Transverse colon (tissue), 4 donors: ENCODE measurements around the gene RPGRIP1. TPM values are rescaled to one million over a fixed set of nuclear protein-coding genes. Genes with fewer than 3 reads are reported as not detected.
"Not testable (repeated sequence)": the region's sequence is repeated elsewhere in the genome, so short reads cannot be mapped to it uniquely, and the experiment has no call there.

Source experiments
- DNase-seq: peaks from one replicate; pipeline ENCODE4 v3.0.0-alpha.2; 2019
- H3K27ac ChIP-seq, 4 donors: fragments of 200-600 bp; sonication (generic); 2 replicates each; pipeline ENCODE4 v1.5.1; 2016 to 2018; ENCODE audit warnings: inconsistent platforms in 4 of 4
- H3K27me3 ChIP-seq: fragments of 200-600 bp; sonication (generic); 2 replicates; pipeline ENCODE4 v1.5.1; 2017; ENCODE audit warnings: inconsistent platforms
- H3K36me3 ChIP-seq, 4 donors: fragments of 200-600 bp; sonication (generic); 2 replicates each; pipeline ENCODE4 v1.5.1; 2017 to 2019; ENCODE audit warnings: inconsistent platforms in 4 of 4
- H3K4me1 ChIP-seq, 4 donors: fragments of 200-600 bp; sonication (generic); 2 replicates each; pipeline ENCODE4 v1.5.1; 2017 to 2020; ENCODE audit warnings: inconsistent platforms in 4 of 4
- H3K4me3 ChIP-seq, 4 donors: fragments of 200-600 bp; sonication (generic); 1 replicate in 1 of 4; 2 replicates in 3 of 4; pipeline versions ENCODE4 v1.5.1 to v1.6.1; 2017 to 2019; ENCODE audit warnings: inconsistent platforms in 4 of 4
- H3K9me3 ChIP-seq, 2 donors: fragments of 200-600 bp; sonication (generic); 2 replicates each; pipeline ENCODE4 v1.5.1; 2017 to 2019; ENCODE audit warnings: inconsistent platforms in 2 of 2
- EP300 ChIP-seq: sonication (generic); formaldehyde crosslinking; IDR thresholded peaks from one replicate; pipeline ENCODE4 v1.6.1; 2017; ENCODE audit warnings: antibody characterized with exemption, low read depth
- POLR2A ChIP-seq: fragments of 450-650 bp; IDR thresholded peaks from one replicate; pipeline ENCODE4 v1.6.1; 2016; ENCODE audit warnings: antibody characterized with exemption, mild to moderate bottlenecking, moderate library complexity
- POLR2AphosphoS5 ChIP-seq, 3 donors: sonication (generic); formaldehyde crosslinking; IDR thresholded peaks; one replicate each; pipeline ENCODE4 v1.6.1; 2016; ENCODE audit warnings: antibody characterized with exemption in 3 of 3
- WGBS, 2 donors: methylation state at CpG; one replicate each; pipeline ENCODE4 v1.1.5; 2018; ENCODE audit warnings: low coverage in 1 of 2; 5-methylcytosine and 5-hydroxymethylcytosine counted together
- in situ Hi-C, 4 donors: fragments of 200-750 bp; cut with MboI; loops; one replicate each; pipeline versions ENCODE4 v1.15.0 to v1.15.1; 2017; ENCODE audit warnings: low sequenced_read_pairs in 3 of 4, low pct_ligation_motif_present in 1 of 4, low pct_unique_long_range_greater_than_20kb in 1 of 4
- intact Hi-C: fragments of 100-400 bp; cut with DNase I; formaldehyde crosslinking; loops from one replicate; pipeline ENCODE4 v1.15.1; 2023; ENCODE audit warnings: low total_unique reads
- total RNA-seq, 4 donors: library from RNA; depleted of rRNA; stranded (reverse); fragments of >200 nt; gene quantifications; one replicate each; pipeline ENCODE4 v1.1.0, GENCODE V29; 2016
- TF ChIP-seq, protein P1 (sequence below), 5 experiments: fragments of 200-600 bp in 3 of 5; fragments of 450-650 bp in 2 of 5; sonication (generic) in 3 of 5; IDR thresholded peaks; 1 replicate in 2 of 5; 2 replicates in 3 of 5; pipeline ENCODE4 v1.5.1; 2016 to 2017; ENCODE audit warnings: antibody characterized with exemption in 5 of 5, inconsistent platforms in 3 of 5, mild to moderate bottlenecking in 2 of 5, moderate library complexity in 1 of 5

Gene RPGRIP1
- total RNA-seq, 4 donors from 2014 or later = 0.27 to 0.48 TPM; not detected in 2

GRCh38 chr14:21302013-21302835 is 22.3 kb downstream of the RPGRIP1 start:
- intact Hi-C loops = no loop called here
- Histone ChIP-seq H3K36me3 (no peaks in the 10 kb centered on the region), H3K27me3 (peaks cover 10% of the 10 kb centered on the region), H3K4me1 (peaks cover 4 to 6% (median 6%) of the 10 kb centered on the region in 4 donors), H3K27ac (no peak overlapping the region), H3K9me3 (no peaks in the 10 kb centered on the region), H3K4me3 (no peak overlapping the region)
- no peak for DNase-seq
- in situ Hi-C loops = no loop called here
- WGBS, 2 donors = 69 to 71% methylated on average over 7 to 8 of the region's 8 CpGs
- TF ChIP-seq EP300 (no peak), POLR2A (no peak), POLR2AphosphoS5 (IDR thresholded peaks at IDR 0.05) (no peak)
- TF ChIP-seq, protein P1, sequence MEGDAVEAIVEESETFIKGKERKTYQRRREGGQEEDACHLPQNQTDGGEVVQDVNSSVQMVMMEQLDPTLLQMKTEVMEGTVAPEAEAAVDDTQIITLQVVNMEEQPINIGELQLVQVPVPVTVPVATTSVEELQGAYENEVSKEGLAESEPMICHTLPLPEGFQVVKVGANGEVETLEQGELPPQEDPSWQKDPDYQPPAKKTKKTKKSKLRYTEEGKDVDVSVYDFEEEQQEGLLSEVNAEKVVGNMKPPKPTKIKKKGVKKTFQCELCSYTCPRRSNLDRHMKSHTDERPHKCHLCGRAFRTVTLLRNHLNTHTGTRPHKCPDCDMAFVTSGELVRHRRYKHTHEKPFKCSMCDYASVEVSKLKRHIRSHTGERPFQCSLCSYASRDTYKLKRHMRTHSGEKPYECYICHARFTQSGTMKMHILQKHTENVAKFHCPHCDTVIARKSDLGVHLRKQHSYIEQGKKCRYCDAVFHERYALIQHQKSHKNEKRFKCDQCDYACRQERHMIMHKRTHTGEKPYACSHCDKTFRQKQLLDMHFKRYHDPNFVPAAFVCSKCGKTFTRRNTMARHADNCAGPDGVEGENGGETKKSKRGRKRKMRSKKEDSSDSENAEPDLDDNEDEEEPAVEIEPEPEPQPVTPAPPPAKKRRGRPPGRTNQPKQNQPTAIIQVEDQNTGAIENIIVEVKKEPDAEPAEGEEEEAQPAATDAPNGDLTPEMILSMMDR (IDR thresholded peaks at IDR 0.05) = no peak

DNA sequence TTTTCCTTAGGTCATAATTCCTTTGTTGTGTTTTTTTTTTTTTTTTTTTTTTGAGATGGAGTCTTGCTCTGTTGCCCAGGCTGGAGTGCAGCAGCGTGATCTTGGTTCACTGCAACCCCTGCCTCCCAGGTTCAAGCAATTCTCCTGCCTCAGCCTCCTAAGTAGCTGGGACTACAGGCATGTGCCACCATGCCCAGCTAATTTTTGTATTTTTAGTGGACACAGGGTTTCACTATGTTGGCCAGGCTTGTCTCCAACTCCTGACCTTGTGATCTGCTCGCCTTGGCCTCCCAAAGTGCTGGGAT is 22.9 kb downstream of the RPGRIP1 start:
- DNase-seq, H3K36me3 ChIP-seq, H3K9me3 ChIP-seq, H3K4me3 ChIP-seq, intact Hi-C loops, H3K27ac ChIP-seq, in situ Hi-C loops: not testable (repeated sequence)
- Histone ChIP-seq H3K27me3 (peaks cover 10% of the 10 kb centered on the region), H3K4me1 (peaks cover 4 to 10% (median 7%) of the 10 kb centered on the region in 4 donors)
- 88% methylated on average over 2 of the region's 2 CpGs; no CpG with 5 or more reads in 1 of the 2 donors for WGBS, 2 donors

DNA sequence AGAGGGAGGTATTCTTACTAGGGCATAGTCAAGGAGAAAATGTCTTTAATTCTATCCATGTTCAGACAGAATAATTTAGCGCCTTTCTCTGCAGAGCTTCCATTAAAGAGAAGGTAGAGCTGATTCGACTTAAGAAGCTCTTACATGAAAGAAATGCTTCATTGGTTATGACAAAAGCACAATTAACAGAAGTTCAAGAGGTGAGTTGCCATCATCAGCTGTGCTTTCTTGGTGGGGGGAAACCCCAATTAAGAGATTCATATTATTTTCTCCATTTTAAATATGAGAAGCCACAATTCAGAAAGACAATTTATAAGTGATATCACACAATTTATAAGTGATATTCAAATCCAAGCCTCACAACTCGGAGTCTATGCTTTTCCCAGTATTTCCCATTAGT is 27.8 kb downstream of the RPGRIP1 start:
- TF ChIP-seq, protein P1 (IDR thresholded peaks at IDR 0.05) = no peak
- TF ChIP-seq EP300 (no peak), POLR2A (no peak), POLR2AphosphoS5 (IDR thresholded peaks at IDR 0.05) (no peak)
- Histone ChIP-seq H3K4me3 (no peak overlapping the region), H3K4me1 (peaks cover 0 to 17% (median 8%) of the 10 kb centered on the region in 4 donors), H3K36me3 (no peaks in the 10 kb centered on the region), H3K27me3 (no peaks in the 10 kb centered on the region), H3K27ac (peak overlapping the region; percentile 76 to 82 (median 79)), H3K9me3 (no peaks in the 10 kb centered on the region)
- intact Hi-C loops = no loop called here
- 74 to 76% methylated on average over 3 of the region's 3 CpGs for WGBS, 2 donors
- DNase-seq = no peak
- in situ Hi-C loops = no loop called here

DNA sequence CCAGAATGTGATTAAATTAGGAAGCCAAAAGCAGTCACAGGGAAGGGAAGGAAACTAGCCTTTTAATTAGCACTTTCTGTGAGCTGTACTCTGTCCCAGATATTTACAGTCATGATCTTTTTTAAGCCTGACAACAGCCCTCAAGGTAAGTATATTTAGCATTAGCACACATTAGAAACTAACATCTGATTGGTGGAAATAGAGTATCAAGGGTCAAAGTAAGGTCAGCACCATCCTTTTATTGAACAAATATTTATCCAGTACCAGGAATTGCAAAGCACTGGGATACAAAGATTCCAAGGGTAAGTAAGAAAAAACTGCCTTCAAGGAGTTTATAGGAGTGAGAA is 28.2 kb downstream of the RPGRIP1 start:
- H3K4me1 ChIP-seq = peaks cover 0 to 17% (median 8%) of the 10 kb centered on the region in 4 donors
- no peak for DNase-seq
- H3K9me3 ChIP-seq = no peaks in the 10 kb centered on the region
- intact Hi-C loops (no loop called here), in situ Hi-C loops (no loop called here)
- H3K36me3 ChIP-seq = no peaks in the 10 kb centered on the region
- no peaks in the 10 kb centered on the region for H3K27me3 ChIP-seq
- H3K4me3 ChIP-seq = peak overlapping the region in 3 of 4 donors; percentile 27 to 45 (median 34)
- H3K27ac ChIP-seq = peak overlapping the region; percentile 76 to 82 (median 79)
- TF ChIP-seq, protein P1 (IDR thresholded peaks at IDR 0.05) = no peak
- TF ChIP-seq POLR2A = no peak
- TF ChIP-seq POLR2AphosphoS5 (IDR thresholded peaks at IDR 0.05) = no peak
- TF ChIP-seq EP300 = no peak
